Activated naive CD4-positive, alpha-beta T cell treated with anti-CD3 and anti-CD28 coated beads, Interleukin-2, amount 50 U/mL, for 16 hours (primary cell): ENCODE data around the gene GOLPH3L.
"Not testable (repeated sequence)": the region's sequence is repeated elsewhere in the genome, so short reads cannot be mapped to it uniquely, and the experiment has no call there.

Experiments used
- DNase-seq: peaks from one replicate; pipeline ENCODE4 v3.0.0-alpha.2; 2020

The GOLPH3L gene

GRCh38 chr1:150613061-150613920 is 83.7 kb downstream of the GOLPH3L start:
- peak; percentile 46 for DNase-seq

GRCh38 chr1:150612014-150612345 is 85.0 kb downstream of the GOLPH3L start:
- no peak for DNase-seq

DNA sequence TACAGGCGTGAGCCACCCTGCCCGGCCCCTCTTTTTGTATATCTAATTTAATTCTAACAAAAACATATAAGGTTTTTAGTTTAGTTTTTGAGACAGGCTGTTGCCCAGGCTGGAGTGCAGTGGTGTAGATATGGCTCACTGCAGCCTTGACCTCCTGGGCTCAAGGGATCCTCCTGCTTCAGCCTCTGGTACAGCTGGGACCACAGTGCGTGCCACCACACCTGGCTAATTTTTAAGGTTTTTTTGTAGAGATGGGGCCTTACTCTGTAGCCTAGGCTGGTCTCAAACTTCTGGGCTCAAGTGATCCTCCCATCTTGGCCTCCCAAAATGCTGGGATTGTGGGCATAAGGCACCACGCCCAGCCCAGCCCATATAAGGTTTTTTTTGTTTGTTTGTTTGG is 86.4 kb downstream of the GOLPH3L start:
- no peak for DNase-seq

DNA sequence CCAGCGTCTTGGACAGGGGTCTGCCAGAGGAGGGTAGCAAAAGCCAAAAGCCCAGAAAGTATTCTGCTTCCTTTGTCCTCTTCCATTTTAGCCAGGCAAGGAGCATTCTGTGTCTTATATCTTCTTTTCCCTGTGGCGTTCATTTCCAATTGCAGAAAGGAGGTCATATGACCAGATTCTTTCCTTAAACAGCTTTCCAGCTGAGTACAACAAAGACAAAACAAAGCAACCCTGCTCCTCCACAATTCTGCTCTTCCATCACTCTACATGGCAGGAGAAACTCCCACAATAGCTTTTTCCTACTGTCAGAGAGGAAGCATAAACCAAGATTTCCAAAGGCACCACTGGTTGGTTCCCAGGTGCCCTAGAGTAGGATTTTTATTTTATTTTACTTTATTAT is 87.2 kb downstream of the GOLPH3L start:
- no peak for DNase-seq

DNA sequence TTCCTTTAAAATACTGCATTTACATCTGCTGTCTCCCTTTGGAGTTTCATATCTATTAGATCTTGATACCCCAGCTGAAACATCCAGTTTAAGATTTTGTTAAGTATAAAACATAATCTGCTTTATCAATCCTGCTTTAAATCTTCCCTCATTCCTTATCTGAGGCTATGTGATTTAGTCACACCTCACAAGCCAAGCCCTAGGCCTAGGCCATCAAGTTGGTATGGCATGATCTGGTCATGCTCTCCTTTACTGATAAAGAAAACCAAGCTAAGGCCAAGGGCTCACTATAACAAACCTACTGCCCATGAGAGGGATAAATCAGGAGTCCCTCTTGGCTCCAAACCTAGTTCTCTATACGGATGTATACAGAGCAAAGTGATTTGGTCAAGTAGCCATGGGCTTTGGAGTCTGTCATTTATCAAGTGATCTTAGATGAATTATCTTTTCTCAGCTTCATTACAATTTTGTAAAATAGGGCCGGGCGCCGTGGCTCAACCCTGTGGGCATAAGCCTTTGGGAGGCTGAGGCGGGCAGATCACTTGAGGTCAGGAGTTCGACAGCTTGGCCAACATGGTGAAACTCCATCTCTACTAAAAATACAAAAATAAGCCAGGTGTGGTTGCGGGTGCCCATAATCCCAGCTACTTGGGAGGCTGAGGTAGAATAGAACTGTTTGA is 90.4 kb downstream of the GOLPH3L start:
- DNase-seq: no peak

- not testable (repeated sequence) for DNase-seq
These were observed 91.6 kb downstream of the GOLPH3L start for GRCh38 chr1:150605451-150605731.

DNA sequence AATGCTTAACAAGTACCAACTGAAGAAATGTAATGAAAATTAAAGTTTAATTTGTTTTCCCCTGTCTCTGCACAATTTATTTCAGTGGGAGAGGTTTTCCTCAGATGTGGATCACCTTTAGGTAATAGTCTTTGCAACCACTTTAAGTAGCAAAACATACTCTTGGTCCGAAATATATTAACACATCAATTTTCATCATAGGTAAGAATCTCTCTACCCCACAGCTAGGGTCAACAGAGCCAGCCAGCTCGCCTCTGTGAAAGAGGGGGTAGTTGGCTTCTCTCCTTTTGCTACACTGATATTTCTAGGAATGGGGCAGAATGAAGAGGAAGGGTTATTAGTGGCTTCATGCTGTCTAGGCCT is 92.7 kb downstream of the GOLPH3L start:
- no peak for DNase-seq

DNA sequence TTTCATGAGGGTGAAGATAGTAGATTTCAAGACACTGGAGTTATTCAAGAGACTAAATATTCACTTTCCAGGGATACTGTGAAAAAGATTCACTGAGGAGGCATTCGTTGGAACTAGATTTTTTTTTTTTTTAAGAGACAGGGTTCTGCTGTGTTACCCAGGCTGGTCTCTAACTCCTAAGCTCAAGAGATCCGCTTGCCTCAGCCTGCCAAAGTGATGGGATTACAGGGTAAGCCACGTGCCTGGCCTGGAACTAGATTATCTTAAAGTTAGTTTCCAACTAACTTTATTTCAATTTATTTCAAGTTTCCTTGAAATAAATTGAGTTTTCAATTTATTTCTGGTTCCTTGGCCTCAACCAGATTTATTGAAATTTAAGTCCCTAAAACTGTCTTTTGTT is 93.2 kb downstream of the GOLPH3L start:
- no peak for DNase-seq

- DNase-seq: not testable (repeated sequence)
These were observed 94.6 kb downstream of the GOLPH3L start for GRCh38 chr1:150602372-150602771.

- DNase-seq: no peak
These were observed 95.4 kb downstream of the GOLPH3L start for GRCh38 chr1:150601540-150601939.

- not testable (repeated sequence) for DNase-seq
These were observed 98.6 kb downstream of the GOLPH3L start for GRCh38 chr1:150598346-150598745.

GRCh38 chr1:150596976-150597375 is 100.0 kb downstream of the GOLPH3L start:
- DNase-seq: no peak
